ENCODE measurements around the gene SLC25A11.

- no peak; the same call in 1 of the 2 replicates for TF ChIP-seq POLR2AphosphoS5 (IDR thresholded peaks at IDR 0.05; ENCODE audit: low read depth, low read length)
- no peak for TF ChIP-seq TAF1 (IDR thresholded peaks at IDR 0.05; ENCODE audit: borderline replicate concordance, insufficient read depth, low read length)
- no peak for TF ChIP-seq SIN3A (IDR thresholded peaks at IDR 0.05; ENCODE audit: borderline replicate concordance, insufficient read depth, low read length)
- TF ChIP-seq REST (IDR thresholded peaks at IDR 0.05; ENCODE audit: insufficient read depth in 1 of 2, low read depth in 2 of 2, low read length in 2 of 2): no peak
These were observed 4.2 kb downstream of the SLC25A11 start for GRCh38 chr17:4935650-4936049.
